GM21381 (cell line): ENCODE data around the gene THSD7A.

Experiments
- ATAC-seq: cut with Tn5 transposase; IDR thresholded peaks from one replicate; pipeline ENCODE4 v1.9.1; 2021; ENCODE audit warnings: mild to moderate bottlenecking, moderate library complexity; ENCODE audit not compliant: unreplicated experiment

THSD7A gene

DNA sequence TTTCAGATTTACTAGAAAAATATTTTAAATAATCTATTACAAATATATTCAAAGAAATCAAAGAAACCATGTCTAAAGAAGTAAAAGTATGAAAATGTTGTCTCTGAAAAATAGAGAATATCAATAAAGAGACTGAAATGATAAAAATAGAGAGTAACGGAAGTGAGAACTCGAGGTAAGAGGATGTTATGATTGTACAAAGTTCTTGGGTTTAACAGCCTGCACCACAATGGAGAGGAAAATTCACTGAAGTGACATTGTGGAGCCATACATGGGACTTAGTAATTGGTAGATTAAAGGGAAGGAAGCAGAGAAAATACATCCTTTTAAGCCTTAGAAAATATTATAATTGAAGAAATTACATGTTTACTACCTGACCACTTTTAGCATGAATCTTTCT lies 77.9 kb downstream of the THSD7A start:
- ATAC-seq, result no peak

DNA sequence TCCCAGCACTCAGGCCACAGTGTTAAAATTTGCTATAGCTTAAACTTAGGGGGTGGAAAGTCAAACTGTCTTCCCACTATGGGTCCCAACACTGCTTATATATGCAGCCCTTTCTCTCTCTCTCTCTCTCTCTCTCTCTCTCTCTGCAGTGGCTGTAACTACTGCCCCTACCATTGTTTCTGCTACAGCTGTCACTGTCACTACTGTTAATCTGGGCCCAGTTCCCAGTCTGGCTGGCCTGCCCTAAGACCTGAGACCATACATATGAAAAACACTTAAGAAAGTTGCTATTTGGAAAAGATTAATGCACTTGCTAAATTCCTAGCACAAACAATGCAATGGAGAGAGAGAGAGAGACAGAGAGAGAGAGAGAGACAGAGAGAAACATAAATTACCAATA lies 78.6 kb downstream of the THSD7A start:
- no peak for ATAC-seq

DNA sequence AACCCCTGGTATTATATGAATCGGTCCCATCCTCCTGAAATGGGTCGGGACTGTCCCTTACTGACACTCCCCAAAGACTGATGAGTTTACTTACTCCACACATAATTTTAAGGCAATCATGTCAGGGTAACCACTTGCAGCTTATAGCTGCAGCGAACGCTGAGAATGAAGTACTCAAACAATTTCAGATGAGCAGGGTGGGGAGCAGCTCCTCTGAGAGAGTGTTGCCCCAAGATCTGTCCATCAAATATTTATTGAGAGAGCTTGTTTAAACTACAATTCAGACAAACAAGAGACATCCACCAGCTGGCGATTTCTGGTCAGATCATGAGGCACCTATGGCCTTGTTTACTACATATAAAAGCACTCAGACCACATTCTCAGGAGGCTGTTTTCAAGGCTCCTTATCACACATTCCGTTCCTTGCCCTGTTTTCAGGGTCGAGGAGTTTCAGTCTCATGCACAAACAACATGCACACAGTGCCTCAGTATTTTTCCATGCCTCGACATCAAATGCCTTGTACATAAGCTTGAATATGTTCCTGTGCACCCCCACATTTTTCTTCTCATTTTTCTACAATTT lies 80.1 kb downstream of the THSD7A start:
- ATAC-seq, result no peak

DNA sequence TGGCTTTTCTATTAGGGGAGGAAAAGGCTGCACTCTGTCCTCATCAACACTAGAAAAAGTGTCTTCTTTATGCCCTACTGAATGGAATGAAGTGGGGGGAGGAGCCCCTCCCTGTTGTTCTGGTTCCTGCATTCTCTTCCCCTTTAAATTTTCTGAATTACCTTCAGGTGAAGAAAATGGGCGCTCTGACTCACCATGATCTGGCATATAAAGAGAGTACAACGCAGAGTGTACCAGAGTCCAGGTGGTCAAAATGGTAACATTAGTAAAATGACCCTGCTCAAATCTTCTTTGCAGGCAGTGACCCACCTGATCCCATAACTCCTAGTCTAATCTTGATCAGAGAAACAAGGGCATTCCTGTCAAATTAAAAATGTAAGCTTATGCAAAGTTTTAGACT lies 80.7 kb downstream of the THSD7A start:
- ATAC-seq, result no peak

DNA sequence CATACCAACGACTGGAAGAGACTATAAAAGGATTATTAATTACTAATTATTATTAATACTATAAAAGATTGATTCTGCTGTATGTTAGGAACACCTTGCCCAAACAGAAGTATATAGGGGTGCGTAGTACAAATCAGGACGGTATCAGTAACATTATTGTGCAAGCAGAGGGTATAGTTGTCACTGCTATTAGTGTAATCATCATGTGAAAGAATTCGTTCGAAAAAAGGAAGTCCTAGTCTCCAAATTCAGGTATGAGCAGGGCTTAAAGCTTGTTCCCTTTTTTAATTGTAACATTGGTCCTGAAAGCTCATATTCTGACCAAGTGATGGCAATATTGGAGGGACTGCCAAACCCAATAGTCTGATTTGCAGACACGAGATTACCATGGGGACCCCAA lies 81.8 kb downstream of the THSD7A start:
- no peak for ATAC-seq

DNA sequence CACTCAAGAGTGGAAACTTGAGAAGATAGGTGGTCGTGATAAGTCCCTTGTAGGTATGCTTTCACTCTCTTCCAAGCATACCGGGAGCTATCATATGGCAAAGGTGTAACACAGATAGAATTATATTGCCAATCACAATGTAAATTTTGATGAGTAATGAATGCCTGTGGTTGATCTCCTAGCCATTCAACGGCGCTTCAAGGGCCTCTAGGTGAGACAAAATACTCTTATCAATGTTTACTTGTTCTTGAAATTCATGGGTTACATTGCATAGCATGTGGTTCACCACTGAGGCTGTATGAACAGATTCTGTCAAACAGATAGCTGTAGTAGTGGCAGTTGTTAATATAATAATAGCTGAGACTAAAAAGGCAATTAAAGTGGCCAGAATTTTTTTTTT lies 82.4 kb downstream of the THSD7A start:
- no peak for ATAC-seq

DNA sequence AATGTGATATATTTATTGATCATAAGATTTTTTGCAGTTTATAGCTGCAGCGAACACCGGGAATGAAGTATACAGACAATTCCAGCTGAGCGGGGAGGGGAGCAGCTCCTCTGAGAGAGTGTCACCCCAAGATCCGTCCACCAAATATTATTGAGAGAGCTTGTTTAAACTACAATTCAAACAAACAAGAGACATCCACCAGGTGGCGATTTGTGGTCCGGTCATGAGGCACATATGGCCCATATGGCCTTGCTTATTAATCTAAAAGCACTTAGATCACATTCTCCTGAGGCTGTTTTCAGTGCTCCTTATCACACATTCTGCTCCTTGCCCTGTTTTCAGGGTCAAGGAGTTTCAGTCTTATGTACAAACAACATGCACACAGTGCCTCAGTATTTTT lies 83.1 kb downstream of the THSD7A start:
- ATAC-seq, result no peak

DNA sequence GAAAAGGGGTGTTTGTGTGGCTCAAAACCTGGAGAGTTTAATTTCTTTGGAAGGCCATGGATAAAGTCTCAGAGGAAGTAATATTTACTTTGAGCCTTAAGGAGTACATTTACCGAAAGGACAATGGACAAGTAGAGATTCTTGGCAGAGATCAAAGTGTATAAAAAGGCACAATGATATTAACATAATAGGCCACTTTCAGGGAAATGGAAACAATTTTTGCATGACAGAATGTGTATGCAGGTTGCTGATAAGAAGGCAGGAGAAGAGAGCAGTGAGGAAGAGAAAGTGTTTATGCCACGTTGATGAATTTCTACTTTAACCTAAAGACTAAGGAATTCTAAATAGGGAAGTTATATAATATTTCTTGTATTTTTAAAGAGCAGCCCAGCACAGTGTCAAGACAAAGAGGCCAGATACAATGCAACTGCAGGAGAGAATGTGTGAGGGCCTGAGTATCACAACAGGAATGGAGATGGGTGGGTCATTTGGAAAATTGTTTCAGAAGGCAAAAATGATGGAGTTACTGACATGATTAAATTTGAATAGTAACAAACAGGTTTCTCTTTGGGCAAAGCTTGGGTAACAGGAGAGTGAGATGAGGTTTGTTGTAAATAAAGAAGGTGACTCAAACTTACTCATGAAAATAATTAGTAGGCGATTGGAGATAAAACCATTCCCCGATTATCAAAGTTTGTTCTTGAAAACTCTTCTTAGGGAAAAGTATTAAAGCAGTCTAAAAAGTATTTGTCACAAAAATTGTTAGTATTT lies 84.1 kb downstream of the THSD7A start:
- no peak for ATAC-seq

DNA sequence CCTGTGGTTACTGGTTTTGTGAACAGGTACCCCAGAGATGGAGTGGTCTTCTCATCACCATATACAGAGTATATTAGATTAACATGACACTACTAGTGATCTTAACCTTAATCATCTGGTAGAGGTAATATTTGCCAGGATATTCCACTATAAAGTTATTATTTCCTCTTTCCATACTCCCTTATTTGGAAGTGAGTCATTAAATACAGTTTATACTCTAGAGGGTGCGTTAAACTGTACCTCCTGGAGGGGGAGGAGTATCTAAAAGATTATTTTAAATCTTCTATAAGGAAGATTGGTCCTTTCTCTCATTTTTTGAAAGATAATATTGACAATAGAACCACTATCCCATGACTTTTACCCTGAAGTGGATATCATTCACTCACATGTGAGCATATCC lies 85.4 kb downstream of the THSD7A start:
- no peak for ATAC-seq

DNA sequence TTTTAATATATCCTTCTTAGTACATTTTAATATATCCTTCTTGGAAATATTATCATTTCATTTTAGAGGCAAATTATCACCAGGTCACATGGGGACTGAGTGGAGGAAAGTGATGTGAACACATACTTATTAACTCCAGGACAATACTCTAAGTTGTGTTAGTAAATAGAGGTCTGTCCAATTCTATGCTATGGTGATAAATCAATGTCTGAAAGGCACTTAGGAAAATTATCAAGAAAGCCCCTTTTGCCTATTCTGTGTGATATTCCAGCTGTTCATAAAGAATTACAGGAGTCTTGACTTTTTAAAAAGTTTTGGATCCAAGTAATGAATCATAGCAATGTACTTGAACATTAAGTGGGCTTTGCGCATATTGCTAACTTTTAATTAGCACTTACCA lies 88.5 kb downstream of the THSD7A start:
- ATAC-seq, result no peak

DNA sequence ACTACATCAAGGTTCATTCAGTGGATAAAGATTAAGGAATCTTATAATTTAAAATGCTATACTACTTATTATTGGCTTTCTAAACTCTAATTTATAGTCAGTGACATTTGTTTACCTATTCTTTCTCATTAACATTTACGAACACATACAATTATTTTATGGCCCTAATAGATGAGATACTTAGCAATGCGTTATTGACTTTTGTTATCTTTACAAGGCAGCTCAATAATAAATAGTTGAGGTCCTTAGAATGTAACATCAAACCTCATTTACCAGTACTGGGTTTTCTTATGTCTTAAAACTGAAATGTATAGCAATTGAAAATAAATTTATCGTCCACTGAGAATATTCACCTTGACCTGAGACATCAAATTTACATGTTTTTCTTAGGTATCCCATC lies 89.0 kb downstream of the THSD7A start:
- no peak for ATAC-seq

DNA sequence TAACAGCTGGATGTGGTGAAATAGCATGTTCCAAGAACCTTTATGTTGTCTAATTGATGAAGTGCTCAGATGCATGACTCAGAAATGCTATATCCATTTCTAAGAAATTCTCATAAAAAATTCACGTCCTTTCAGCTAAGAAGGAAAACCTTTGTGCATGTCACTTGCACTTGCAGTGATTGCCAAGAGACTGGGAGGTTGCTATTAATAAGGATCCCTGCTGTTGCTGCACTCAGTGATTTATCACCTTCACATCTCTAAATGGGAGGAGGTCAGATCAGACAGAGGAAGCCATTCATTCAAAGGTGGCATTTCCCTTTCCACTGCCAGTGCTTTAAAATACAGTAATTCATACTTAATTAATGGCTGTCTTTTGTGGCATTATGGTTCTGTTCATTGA lies 89.5 kb downstream of the THSD7A start:
- no peak for ATAC-seq

DNA sequence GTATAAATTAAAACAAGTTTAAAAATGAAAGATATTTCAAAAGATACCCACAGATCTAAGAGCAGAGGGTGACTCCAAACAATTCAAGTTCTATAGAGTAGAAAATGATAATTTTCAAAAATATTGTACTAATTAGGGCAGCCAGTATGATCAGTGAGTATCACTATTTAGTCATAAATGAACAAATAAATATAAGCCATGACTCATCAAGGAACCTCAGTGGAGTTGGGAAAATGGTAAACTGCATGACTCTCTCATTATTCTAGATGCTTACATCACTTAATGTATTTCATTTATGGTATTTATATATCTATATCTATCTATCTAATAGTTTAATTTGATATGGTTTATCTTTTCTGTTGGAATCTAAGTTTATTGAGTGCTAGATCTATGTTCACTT lies 94.3 kb downstream of the THSD7A start:
- ATAC-seq, result no peak

DNA sequence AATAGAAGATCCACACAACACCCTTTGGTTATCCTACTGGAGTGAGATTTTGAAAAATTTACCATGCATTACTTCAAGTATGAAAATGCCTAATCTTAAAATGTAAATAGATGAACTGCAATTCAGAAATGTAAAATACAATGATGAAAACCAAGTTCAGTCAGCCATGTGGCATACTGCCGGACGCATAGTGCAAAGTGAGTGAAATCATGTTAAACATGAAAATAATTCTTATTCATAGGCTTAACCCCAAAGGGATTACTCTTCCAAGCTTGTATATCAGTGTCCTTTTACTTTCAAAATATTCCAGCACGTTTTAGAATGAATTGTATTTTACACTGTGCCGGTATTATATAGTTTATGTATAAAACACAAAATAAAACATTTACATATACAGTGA lies 99.8 kb downstream of the THSD7A start:
- no peak for ATAC-seq

DNA sequence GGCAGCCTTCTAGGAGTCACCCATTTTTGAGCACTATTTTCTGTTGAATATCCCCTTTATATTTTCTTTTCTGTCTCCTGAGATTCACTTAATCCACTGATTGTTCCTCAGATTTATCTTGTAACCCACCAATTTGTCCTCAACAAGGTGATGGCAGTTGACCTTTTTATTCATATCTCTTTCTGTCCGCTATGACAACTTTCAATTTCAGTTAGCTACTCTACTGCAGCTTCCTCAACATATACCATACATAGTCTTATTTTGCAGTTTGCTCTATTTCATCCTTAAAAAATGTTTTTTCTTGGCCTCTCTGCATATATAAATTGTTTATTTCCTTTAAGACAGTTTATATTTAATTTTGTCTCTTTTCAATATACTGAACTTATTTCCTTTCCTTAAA lies 101.3 kb downstream of the THSD7A start:
- no peak for ATAC-seq

DNA sequence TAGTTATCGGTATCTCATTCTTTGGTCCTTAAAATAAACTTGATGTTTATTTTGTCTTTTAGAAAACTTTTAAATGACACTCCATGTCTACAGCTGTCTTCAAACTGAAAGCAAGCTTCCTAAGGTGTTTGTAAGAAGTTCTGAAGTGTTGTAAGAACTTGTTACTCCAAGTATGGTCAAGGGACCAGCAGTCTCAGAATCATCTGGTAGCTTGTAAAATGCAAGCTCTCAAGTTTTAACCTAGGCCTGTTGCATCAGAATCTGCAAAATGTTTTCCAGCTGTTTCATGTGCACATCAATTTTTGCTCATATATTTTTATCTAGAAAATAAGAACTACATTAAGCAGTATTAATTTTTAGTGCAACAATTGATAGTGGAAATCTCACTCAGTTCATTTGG lies 104.1 kb downstream of the THSD7A start:
- no peak for ATAC-seq

DNA sequence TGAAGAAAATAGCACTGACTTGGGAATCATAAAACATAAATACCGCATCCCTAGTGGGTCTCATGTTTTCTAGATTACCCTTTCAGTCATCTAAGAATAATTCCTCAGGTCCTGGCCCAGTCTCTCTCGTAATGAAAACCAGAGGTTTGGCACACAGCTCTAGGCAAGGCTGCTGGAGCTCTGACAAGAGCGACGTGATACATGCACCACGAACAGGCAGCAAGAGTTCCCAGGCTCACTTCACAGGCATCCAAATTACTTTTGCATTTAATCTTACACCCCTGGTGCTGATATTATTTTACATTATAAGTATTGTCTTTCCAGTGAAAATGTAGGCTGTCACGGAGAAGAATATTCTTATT lies 105.2 kb downstream of the THSD7A start:
- no peak for ATAC-seq

DNA sequence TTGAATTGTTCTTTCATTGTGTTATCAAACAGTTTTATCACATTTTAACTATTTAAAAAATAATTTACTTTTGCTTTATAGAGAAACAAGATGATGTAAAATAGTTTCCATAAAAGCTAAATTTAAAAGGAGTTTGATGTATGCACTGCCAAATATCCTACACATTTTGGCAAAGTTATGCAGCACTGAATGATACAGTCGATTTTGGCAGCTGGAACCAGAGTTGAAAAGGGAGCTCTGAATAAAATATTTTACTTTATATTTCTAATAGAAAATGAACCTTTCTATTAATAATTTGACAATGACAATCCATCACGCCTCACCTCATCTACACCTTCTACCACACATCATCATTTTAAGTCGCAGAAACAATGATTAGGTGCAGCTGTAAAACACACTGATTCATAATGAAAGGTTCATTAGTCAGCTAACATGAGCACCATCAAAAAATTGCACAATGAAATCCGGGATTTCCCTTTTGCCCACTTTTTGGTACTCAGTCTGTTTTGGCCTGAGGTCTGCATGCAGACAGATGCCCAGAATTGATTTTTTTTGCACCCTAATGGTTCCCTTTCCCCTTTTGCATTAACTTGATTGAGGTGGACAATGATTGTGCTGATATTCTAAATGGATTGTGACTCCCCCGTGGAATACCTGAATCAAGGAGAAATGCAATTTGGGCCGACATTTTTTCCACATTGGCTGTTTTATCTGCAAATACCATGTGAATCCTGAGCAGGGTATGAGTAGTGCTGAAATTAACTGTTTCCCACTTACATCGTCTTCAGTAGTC lies 105.8 kb downstream of the THSD7A start:
- ATAC-seq, result no peak

DNA sequence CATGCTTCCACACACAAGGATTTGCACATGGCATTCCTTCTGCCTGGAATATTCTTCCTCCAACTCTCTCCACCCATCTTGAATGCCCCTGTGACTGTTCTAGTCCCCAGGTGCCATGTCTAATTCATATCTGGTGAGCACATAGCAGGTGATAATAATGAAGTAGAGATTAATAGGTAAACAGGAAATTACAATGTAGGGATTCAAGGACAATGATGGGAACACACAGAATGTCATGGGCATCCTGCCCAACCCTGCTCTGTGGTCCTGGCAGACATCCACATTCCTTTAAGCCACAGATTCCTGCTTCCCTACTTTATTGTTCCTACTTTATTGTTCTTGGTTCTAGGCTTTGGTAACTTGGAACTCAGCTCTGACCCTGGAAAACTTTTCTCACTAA lies 115.8 kb downstream of the THSD7A start:
- ATAC-seq, result no peak

DNA sequence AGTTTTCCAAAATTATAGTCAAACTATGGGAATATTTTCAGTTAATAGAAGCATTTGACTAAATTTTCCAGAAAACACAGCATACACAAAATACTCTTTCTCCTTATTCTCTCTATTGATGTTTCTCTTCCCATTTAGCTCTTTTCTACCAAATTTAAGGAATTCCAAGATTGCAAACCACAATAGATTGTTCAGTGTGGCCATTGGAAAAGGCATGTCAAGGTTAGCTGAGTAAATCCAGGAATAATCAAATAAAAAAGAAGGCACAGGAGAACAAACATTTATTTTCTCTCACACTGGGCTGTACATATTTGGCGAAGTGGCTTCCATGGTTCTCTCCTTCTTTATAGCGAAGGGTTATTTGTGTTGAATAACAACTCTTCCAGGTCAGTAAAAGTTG lies 117.3 kb downstream of the THSD7A start:
- ATAC-seq, result no peak

DNA sequence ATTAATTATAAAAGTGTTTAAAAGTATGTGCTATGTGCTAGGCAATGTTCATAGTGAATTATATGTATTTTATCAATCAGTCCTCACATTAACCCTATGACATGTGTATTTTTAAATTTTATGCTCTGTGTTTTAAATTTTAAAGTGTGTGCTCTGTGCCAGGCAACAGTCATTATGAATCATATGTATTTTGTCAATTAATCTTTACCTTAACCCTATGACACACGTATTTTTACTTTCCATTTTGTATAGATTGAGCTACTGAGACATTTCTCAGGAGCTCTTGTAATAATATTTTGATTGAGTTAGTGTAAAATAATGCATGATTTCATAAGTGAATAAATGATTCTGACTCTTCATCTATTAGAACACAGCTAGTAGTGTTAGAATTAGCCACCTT lies 117.8 kb downstream of the THSD7A start:
- no peak for ATAC-seq

DNA sequence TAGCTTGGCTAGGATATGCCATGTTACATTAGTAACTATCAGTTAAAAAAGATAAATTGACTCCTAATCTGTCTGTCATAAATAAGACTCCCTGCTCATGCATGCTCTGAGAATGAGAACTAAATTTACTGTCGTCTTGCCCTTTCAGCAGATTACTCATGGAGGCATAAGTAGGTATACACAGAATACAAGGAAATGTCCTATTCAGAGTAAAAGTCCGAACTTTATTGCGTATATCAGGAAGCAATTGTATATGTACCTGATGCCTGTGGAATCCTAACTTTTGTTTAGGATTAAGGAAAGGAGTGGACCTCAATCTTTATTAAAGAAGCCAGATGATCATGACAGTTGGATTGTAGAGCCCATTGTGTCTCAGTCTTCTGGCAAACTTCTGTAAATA lies 118.6 kb downstream of the THSD7A start:
- ATAC-seq, result no peak
